Right lobe of liver (tissue), 6 donors: Measurements from ENCODE around the gene KIAA1586. TPM values are rescaled to one million over a fixed set of nuclear protein-coding genes. Genes with fewer than 3 reads are reported as not detected.

Experiments used
- ATAC-seq, 4 donors: fragments of 200-7000 bp; cut with Tn5 transposase; one replicate each; pipeline ENCODE4 v1.9.1; 2020; ENCODE audit warnings: mild to moderate bottlenecking in 4 of 4, moderate library complexity in 4 of 4
- DNase-seq, 3 donors: peaks; one replicate each; pipeline ENCODE4 v3.0.0-alpha.2; 2020
- H3K27ac ChIP-seq, 3 donors: fragments of 200-600 bp; one replicate each; pipeline ENCODE4 v1.8.0; 2022
- H3K27me3 ChIP-seq, 2 donors: fragments of 200-600 bp; one replicate each; pipeline ENCODE4 v1.8.0; 2022
- H3K36me3 ChIP-seq, 4 donors: fragments of 200-600 bp; sonication (generic) in 1 of 4; one replicate each; pipeline versions ENCODE4 v1.5.1 to v1.8.0; 2017 to 2022; ENCODE audit warnings: control low read depth in 1 of 4
- H3K4me1 ChIP-seq, 4 donors: fragments of 200-600 bp; sonication (generic) in 1 of 4; one replicate each; pipeline versions ENCODE4 v1.5.1 to v1.8.0; 2017 to 2022; ENCODE audit warnings: control low read depth in 1 of 4
- H3K4me3 ChIP-seq, 3 donors: fragments of 200-600 bp; one replicate each; pipeline ENCODE4 v1.8.0; 2022
- H3K9me3 ChIP-seq, 4 donors: fragments of 200-600 bp; sonication (generic) in 1 of 4; one replicate each; pipeline versions ENCODE4 v1.5.1 to v1.8.0; 2017 to 2022; ENCODE audit warnings: control low read depth in 1 of 4
- POLR2A ChIP-seq: fragments of 450-650 bp; IDR thresholded peaks from one replicate; pipeline ENCODE4 v1.6.1; 2017; ENCODE audit warnings: antibody characterized with exemption, mild to moderate bottlenecking
- WGBS: methylation state at CpG from one replicate; pipeline ENCODE4 v1.1.6; 2018; ENCODE audit warnings: low coverage, low lambda C conversion rate; ENCODE audit not compliant: insufficient coverage; ENCODE audit errors: missing lambda C conversion rate; 5-methylcytosine and 5-hydroxymethylcytosine counted together
- intact Hi-C, 2 donors: fragments of 100-400 bp; cut with DNase I; formaldehyde crosslinking; loops; one replicate each; pipeline versions ENCODE4 v1.11.2 to v1.14.1; 2022
- total RNA-seq, 6 experiments: library from RNA; depleted of rRNA in 2 of 6; stranded (reverse); fragments of >200 nt in 2 of 6; fragmentation: NEBNext Ultra II Directional in 3 of 6; extraction: Animal tissue kit (Norgen Biotek cat#: 25700) in 3 of 6; gene quantifications; one replicate each; pipeline versions ENCODE4 v1.1.0 to v1.2.4, GENCODE V29; 2016 to 2023
- TF ChIP-seq, protein P1 (sequence below), 4 donors: fragments of 200-600 bp in 3 of 4; fragments of 450-650 bp in 1 of 4; IDR thresholded peaks; one replicate each; pipeline versions ENCODE4 v1.5.1 to v1.8.0; 2016 to 2022; ENCODE audit warnings: antibody characterized with exemption in 4 of 4, mild to moderate bottlenecking in 2 of 4
- donor health status: DM: no; HTN: yes; CAD: no.
- donor health status: DM: no; HTN: no; CAD: no.
- donor health status: DM: no; HTN: no; CAD: no.
- donor health status: DM: no; HTN: yes; CAD: no.
- donor health status: DM: no; HTN: yes; CAD: no.

The KIAA1586 gene
- total RNA-seq, 6 experiments from 2014 or later: 3.2 to 6.5 (median 4.5) TPM

DNA sequence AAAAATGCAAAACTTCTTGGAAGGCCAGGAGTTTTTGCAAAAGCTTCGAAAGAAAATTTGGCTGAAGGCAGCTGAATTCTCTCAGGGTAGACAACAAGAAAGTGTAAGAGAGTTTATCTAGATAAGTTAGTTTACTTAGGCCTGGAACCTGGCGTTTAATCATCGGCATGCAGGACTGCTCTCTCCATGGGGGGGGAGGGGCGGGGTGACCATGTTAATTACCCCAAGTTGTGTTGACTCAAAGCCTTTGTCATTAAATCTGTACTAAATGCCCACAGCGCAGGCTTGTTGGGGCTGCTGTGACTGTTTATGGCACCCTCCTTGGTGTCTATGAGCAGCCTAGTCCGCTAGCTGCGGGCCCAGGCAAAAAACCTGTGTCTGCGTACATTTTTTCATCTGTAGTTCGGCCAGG lies 23.4 kb downstream of the KIAA1586 start:
- 58% methylated on average over 5 of the region's 9 CpGs for WGBS
- Histone ChIP-seq H3K27me3 (no peaks in the 10 kb centered on the region), H3K4me1 (no peaks in the 10 kb centered on the region), H3K27ac (no peak overlapping the region), H3K36me3 (peaks cover 0 to 3% (median 0%) of the 10 kb centered on the region in 4 donors), H3K9me3 (no peaks in the 10 kb centered on the region), H3K4me3 (no peak overlapping the region)
- DNase-seq (no peak), ATAC-seq (no peak)
- no peak for TF ChIP-seq POLR2A
- TF ChIP-seq, protein P1, sequence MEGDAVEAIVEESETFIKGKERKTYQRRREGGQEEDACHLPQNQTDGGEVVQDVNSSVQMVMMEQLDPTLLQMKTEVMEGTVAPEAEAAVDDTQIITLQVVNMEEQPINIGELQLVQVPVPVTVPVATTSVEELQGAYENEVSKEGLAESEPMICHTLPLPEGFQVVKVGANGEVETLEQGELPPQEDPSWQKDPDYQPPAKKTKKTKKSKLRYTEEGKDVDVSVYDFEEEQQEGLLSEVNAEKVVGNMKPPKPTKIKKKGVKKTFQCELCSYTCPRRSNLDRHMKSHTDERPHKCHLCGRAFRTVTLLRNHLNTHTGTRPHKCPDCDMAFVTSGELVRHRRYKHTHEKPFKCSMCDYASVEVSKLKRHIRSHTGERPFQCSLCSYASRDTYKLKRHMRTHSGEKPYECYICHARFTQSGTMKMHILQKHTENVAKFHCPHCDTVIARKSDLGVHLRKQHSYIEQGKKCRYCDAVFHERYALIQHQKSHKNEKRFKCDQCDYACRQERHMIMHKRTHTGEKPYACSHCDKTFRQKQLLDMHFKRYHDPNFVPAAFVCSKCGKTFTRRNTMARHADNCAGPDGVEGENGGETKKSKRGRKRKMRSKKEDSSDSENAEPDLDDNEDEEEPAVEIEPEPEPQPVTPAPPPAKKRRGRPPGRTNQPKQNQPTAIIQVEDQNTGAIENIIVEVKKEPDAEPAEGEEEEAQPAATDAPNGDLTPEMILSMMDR (IDR thresholded peaks at IDR 0.05): no peak
- intact Hi-C loops: no loop called here

DNA sequence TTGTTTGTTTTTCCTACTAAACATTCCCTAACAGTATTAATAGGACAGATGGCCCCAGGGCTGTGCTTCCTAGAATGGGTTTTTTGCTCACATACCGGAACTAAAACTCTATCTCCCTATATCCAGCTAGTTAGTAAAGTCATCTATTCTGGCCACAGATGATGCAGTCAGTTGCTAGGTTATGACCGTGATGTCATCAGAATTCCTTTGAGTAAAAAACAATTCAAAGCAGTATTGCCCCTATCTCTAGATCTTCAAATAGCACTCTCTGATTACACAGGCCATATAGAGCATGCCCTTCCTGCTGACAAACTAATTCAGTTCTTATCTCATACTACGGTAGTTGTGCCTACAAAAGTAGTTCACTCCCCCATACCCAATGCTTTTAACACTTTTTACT lies 25.6 kb downstream of the KIAA1586 start:
- WGBS: 42% methylated on average over 1 of the region's 3 CpGs
- no peak overlapping the region for H3K27ac ChIP-seq
- no peak for ATAC-seq
- DNase-seq: no peak
- no peaks in the 10 kb centered on the region for H3K36me3 ChIP-seq
- H3K4me3 ChIP-seq: no peak overlapping the region
- no peak for TF ChIP-seq POLR2A
- TF ChIP-seq, protein P1 (IDR thresholded peaks at IDR 0.05): no peak
- no peaks in the 10 kb centered on the region for H3K4me1 ChIP-seq
- intact Hi-C loops: no loop called here
- no peaks in the 10 kb centered on the region for H3K9me3 ChIP-seq
- H3K27me3 ChIP-seq: no peaks in the 10 kb centered on the region

DNA sequence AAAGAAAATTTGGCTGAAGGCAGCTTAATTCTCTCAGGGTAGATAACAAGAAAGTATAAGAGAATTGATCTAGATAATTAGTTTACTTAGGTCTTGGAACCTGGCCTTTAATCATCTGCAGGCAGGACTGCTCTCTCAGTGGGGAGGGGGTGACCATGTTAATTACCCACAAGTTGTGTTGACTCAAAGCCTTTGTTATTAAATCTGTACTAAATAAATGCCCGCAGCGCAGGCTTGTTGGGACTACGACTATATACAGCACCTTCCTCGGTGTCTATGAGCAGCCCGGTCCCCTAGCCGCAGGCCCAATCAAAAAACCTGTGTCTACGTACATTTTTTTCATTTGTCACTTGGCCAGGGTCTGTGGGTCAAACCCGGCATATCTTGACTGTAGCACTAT lies 27.9 kb downstream of the KIAA1586 start:
- intact Hi-C loops: no loop called here
- 89% methylated on average over 7 of the region's 8 CpGs for WGBS
- no peak for TF ChIP-seq POLR2A
- TF ChIP-seq, protein P1 (IDR thresholded peaks at IDR 0.05): no peak
- no peaks in the 10 kb centered on the region for H3K36me3 ChIP-seq
- H3K27me3 ChIP-seq: no peaks in the 10 kb centered on the region
- no peak overlapping the region for H3K4me3 ChIP-seq
- no peaks in the 10 kb centered on the region for H3K4me1 ChIP-seq
- ATAC-seq: no peak
- no peaks in the 10 kb centered on the region for H3K9me3 ChIP-seq
- DNase-seq: no peak
- H3K27ac ChIP-seq: no peak overlapping the region

DNA sequence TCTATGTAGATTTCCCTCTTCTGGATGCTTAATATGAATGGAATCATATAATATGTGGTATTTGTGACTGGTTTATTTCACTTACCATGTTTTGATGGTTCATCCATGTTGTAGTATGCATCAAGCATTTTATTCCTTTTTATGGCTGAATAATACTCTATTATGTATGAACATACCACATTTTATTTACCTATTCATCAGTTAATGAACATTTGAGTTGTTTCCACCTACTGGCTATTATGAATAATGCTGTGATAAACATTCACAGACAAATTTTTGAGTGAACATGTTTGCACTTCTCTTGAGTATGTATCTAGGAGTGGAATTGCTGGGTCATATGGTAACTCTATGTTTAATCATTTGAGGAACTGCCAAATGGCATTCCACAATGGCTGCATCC lies 28.6 kb downstream of the KIAA1586 start:
- H3K4me1 ChIP-seq: no peaks in the 10 kb centered on the region
- no peaks in the 10 kb centered on the region for H3K9me3 ChIP-seq
- H3K27ac ChIP-seq: no peak overlapping the region
- H3K27me3 ChIP-seq: no peaks in the 10 kb centered on the region
- H3K4me3 ChIP-seq: no peak overlapping the region
- ATAC-seq: no peak
- no peak for TF ChIP-seq POLR2A
- TF ChIP-seq, protein P1 (IDR thresholded peaks at IDR 0.05): no peak
- intact Hi-C loops: no loop called here
- H3K36me3 ChIP-seq: no peaks in the 10 kb centered on the region
- DNase-seq: no peak

GRCh38 chr6:57078531-57079207 lies 32.2 kb downstream of the KIAA1586 start:
- 89% methylated on average over 1 of the region's 1 CpG for WGBS
- TF ChIP-seq, protein P1 (IDR thresholded peaks at IDR 0.05): no peak
- TF ChIP-seq POLR2A: no peak
- Histone ChIP-seq H3K9me3 (no peaks in the 10 kb centered on the region), H3K4me3 (no peak overlapping the region), H3K27ac (no peak overlapping the region), H3K36me3 (no peaks in the 10 kb centered on the region), H3K4me1 (no peaks in the 10 kb centered on the region), H3K27me3 (no peaks in the 10 kb centered on the region)
- DNase-seq: no peak
- ATAC-seq: no peak
- intact Hi-C loops: no loop called here
